Right cardiac atrium (tissue), 5 donors: ENCODE data around the gene GRIA1. TPM values are rescaled to one million over a fixed set of nuclear protein-coding genes. Genes with fewer than 3 reads are reported as not detected.

Experiments used
- ATAC-seq, 2 donors: fragments of 200-7000 bp; cut with Tn5 transposase; one replicate each; pipeline versions ENCODE4 v1.8.0 to v1.9.1; 2020; ENCODE audit warnings: moderate library complexity in 2 of 2, mild to moderate bottlenecking in 1 of 2
- DNase-seq, 3 donors: peaks; one replicate each; pipeline ENCODE4 v3.0.0-alpha.2; 2020
- H3K27ac ChIP-seq: one replicate; pipeline ENCODE4 v1.5.1; 2013; ENCODE audit warnings: mild to moderate bottlenecking, low read length, control low read depth, moderate library complexity
- H3K27me3 ChIP-seq: one replicate; pipeline ENCODE4 v1.6.1; 2013; ENCODE audit not compliant: control insufficient read depth, insufficient read depth
- H3K4me1 ChIP-seq: one replicate; pipeline ENCODE4 v1.6.1; 2013; ENCODE audit warnings: low read length; ENCODE audit not compliant: control insufficient read depth, insufficient read depth
- H3K4me3 ChIP-seq: one replicate; pipeline ENCODE4 v1.5.1; 2013; ENCODE audit warnings: low read length, control low read depth
- H3K9me3 ChIP-seq: one replicate; pipeline ENCODE4 v1.6.1; 2013; ENCODE audit warnings: low read length; ENCODE audit not compliant: control insufficient read depth
- whole genome bisulfite sequencing: extraction: QIAGEN DNeasy Blood & Tissue Kit; methylation state at CpG from one replicate; pipeline ENCODE4 v1.1.7; 2013; 5-methylcytosine and 5-hydroxymethylcytosine counted together
- intact Hi-C, 4 donors: fragments of 100-400 bp; cut with DNase I; formaldehyde crosslinking; loops; one replicate each; pipeline versions ENCODE4 v1.11.0 to v1.14.0; 2022 to 2023
- polyA plus RNA-seq: library from polyadenylated mRNA; stranded (reverse); fragments of 200-250 nt; gene quantifications from one replicate; pipeline ENCODE4 v1.2.3, GENCODE V29; 2013
- total RNA-seq, 4 donors: library from RNA; stranded (reverse); fragmentation: NEBNext Ultra II Directional; extraction: Animal tissue kit (Norgen Biotek cat#: 25700); gene quantifications; one replicate each; pipeline ENCODE4 v1.2.1, GENCODE V29; 2021
- donor health status: healthy with polysubstance abuse.
- donor health status: DM: no; HTN: yes; CAD: no.
- donor health status: DM: no; HTN: no; CAD: no.
- donor health status: DM: no; HTN: yes; CAD: no; lungs with severe emphysema.
- donor health status: DM: yes; HTN: yes; CAD: no.

GRIA1 gene
- total and polyA plus RNA-seq, 5 donors: 0.20 to 1.2 (median 0.43) TPM

- H3K27ac ChIP-seq: no peak overlapping the region
- DNase-seq (no peak), ATAC-seq (no peak)
- WGBS: 88% methylated on average over 8 of the region's 8 CpGs
- no peak overlapping the region for H3K4me3 ChIP-seq
- no peaks in the 10 kb centered on the region for H3K27me3 ChIP-seq
- intact Hi-C loops: no loop called here
- H3K9me3 ChIP-seq: no peaks in the 10 kb centered on the region
- no peaks in the 10 kb centered on the region for H3K4me1 ChIP-seq
Observed at GRCh38 chr5:153613672-153614071, 123.2 kb downstream of the GRIA1 start.

DNA sequence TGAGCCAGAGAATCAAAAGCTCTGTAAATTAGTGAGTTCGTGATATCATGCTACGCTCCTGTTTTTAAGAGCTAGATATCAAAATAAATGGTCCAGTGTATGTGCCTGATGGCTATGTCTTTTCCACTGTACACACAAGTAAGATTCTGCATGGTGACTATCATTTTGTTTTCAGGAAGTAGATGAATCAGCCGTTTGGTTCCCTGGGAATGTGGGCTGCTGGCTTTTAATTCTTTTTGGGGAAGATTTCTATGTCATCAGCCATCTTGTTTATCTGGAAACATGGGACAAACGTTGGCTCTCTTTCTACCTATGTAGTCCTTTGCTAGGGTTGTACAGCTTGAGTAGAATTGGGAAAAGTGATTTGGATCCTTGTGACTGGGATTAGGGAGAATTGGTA, 126.7 kb downstream of the GRIA1 start:
- H3K4me3 ChIP-seq: no peak overlapping the region
- 38% methylated on average over 4 of the region's 4 CpGs for WGBS
- H3K27me3 ChIP-seq: no peaks in the 10 kb centered on the region
- H3K27ac ChIP-seq: no peak overlapping the region
- ATAC-seq (no peak), DNase-seq (no peak)
- intact Hi-C loops: no loop called here
- H3K9me3 ChIP-seq: no peaks in the 10 kb centered on the region
- no peaks in the 10 kb centered on the region for H3K4me1 ChIP-seq

GRCh38 chr5:153618307-153618706, 127.8 kb downstream of the GRIA1 start:
- WGBS: 62% methylated on average over 2 of the region's 2 CpGs
- Histone ChIP-seq H3K9me3 (no peaks in the 10 kb centered on the region), H3K27me3 (no peaks in the 10 kb centered on the region), H3K4me1 (no peaks in the 10 kb centered on the region), H3K4me3 (no peak overlapping the region), H3K27ac (no peak overlapping the region)
- DNase-seq: no peak
- no peak for ATAC-seq
- intact Hi-C loops: no loop called here

- Histone ChIP-seq H3K9me3 (no peaks in the 10 kb centered on the region), H3K27me3 (no peaks in the 10 kb centered on the region), H3K4me3 (no peak overlapping the region), H3K27ac (no peak overlapping the region), H3K4me1 (no peaks in the 10 kb centered on the region)
- ATAC-seq (no peak), DNase-seq (no peak)
- intact Hi-C loops: no loop called here
Observed at GRCh38 chr5:153618867-153619266, 128.4 kb downstream of the GRIA1 start.

GRCh38 chr5:153619771-153620170, 129.3 kb downstream of the GRIA1 start:
- Histone ChIP-seq H3K27ac (no peak overlapping the region), H3K4me3 (no peak overlapping the region), H3K27me3 (no peaks in the 10 kb centered on the region), H3K4me1 (no peaks in the 10 kb centered on the region), H3K9me3 (no peaks in the 10 kb centered on the region)
- ATAC-seq (no peak), DNase-seq (no peak)
- intact Hi-C loops: no loop called here
- WGBS: 66% methylated on average over 1 of the region's 1 CpG

DNA sequence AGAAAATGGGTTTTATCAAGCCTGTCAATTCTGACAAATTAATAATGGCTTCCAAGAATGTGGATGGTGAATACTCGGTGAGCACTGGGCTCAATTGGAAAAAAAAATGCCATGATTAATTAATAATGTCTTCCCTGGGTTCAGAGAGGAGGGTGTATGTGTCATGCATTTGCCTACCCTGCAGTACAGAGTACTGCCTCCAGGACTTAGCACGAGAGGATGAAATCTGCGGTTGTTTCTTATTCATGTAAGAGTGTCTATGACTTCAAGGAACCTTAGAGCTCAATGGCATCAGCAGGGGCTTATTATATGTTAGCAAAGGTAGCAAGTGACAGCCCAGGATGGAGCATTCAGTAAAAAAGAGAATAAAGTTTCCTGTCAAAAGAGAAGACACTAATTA, 132.7 kb downstream of the GRIA1 start:
- intact Hi-C loops: no loop called here
- WGBS: 64% methylated on average over 3 of the region's 3 CpGs
- no peak for DNase-seq
- Histone ChIP-seq H3K4me3 (no peak overlapping the region), H3K9me3 (no peaks in the 10 kb centered on the region), H3K27me3 (no peaks in the 10 kb centered on the region), H3K27ac (no peak overlapping the region), H3K4me1 (peaks cover 5% of the 10 kb centered on the region)
- no peak for ATAC-seq

DNA sequence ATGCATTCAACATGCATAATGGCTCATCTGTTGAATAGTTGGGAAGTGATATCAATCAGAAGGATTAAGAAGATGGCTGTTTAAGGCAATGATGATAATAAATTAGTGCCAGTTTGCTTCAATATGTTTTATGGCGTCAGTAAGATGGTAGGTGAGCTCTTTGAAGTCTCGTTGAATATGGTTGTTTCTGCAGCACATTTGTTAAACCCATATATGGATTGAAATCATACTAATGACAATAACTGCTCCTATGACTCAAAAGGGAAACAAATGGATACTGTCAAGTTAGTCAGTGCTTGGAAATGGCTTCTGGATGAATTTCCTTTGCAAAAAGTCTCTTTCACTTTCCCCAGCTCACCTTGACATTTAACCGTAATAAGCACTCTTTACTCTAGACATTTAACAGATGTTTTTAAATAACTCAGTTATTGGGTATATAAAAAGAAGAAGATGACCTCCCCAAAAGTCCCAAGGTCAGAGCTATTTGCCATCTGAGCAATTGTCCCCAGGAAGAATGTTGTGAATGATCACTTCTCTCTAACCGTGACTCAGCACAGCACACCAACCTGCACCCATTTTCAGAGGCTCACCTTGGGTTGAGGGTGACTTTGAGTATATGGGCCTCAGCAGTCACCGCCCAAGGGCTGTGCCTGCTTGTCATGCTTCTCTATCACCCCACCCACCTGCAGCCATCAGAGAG, 133.4 kb downstream of the GRIA1 start:
- WGBS: 92% methylated on average over 5 of the region's 5 CpGs
- Histone ChIP-seq H3K9me3 (no peaks in the 10 kb centered on the region), H3K4me3 (no peak overlapping the region), H3K27ac (no peak overlapping the region), H3K4me1 (peaks cover 5% of the 10 kb centered on the region), H3K27me3 (no peaks in the 10 kb centered on the region)
- intact Hi-C loops: no loop called here
- DNase-seq (no peak), ATAC-seq (no peak)

- no peak overlapping the region for H3K27ac ChIP-seq
- WGBS: 60% methylated on average over 3 of the region's 3 CpGs
- H3K9me3 ChIP-seq: no peaks in the 10 kb centered on the region
Observed at GRCh38 chr5:153624451-153624765, 133.9 kb downstream of the GRIA1 start.

GRCh38 chr5:153625826-153626354, 135.4 kb downstream of the GRIA1 start:
- intact Hi-C loops: no loop called here
- H3K27ac ChIP-seq: no peak overlapping the region
- no peaks in the 10 kb centered on the region for H3K27me3 ChIP-seq
- peaks cover 5% of the 10 kb centered on the region for H3K4me1 ChIP-seq
- ATAC-seq (no peak), DNase-seq (no peak)
- no peaks in the 10 kb centered on the region for H3K9me3 ChIP-seq
- H3K4me3 ChIP-seq: no peak overlapping the region
- 78% methylated on average over 7 of the region's 7 CpGs for WGBS

More at GRCh38 chr5:153624451-153624765, 133.9 kb downstream of the GRIA1 start:
- ATAC-seq: no peak
- intact Hi-C loops: no loop called here
- no peak for DNase-seq
- peaks cover 5% of the 10 kb centered on the region for H3K4me1 ChIP-seq
- no peak overlapping the region for H3K4me3 ChIP-seq
- H3K27me3 ChIP-seq: no peaks in the 10 kb centered on the region

DNA sequence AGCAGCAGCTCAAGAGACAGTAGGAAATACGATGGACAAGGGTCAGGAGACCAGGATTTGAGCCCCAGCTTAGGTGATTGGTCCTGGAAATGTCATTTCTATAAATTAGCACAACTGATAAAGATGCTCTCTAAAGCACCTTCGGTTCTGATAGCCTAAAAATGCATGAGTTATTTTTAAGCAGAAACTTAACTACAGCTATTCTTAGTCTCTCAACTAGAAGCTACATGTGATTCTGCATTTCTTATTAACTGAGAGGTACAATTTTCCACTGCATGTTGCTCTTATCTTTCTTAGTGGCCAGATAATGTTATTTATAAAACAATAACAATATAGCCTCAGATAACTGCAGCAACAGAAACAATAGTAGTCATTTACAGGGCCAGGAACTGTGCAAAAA, 136.4 kb downstream of the GRIA1 start:
- H3K4me1 ChIP-seq: peaks cover 5% of the 10 kb centered on the region
- H3K4me3 ChIP-seq: no peak overlapping the region
- H3K9me3 ChIP-seq: no peaks in the 10 kb centered on the region
- intact Hi-C loops: no loop called here
- DNase-seq (no peak), ATAC-seq (peak in 1 of 2 donors; percentile 25)
- H3K27ac ChIP-seq: no peak overlapping the region
- 27% methylated on average over 2 of the region's 2 CpGs for WGBS
- no peaks in the 10 kb centered on the region for H3K27me3 ChIP-seq

DNA sequence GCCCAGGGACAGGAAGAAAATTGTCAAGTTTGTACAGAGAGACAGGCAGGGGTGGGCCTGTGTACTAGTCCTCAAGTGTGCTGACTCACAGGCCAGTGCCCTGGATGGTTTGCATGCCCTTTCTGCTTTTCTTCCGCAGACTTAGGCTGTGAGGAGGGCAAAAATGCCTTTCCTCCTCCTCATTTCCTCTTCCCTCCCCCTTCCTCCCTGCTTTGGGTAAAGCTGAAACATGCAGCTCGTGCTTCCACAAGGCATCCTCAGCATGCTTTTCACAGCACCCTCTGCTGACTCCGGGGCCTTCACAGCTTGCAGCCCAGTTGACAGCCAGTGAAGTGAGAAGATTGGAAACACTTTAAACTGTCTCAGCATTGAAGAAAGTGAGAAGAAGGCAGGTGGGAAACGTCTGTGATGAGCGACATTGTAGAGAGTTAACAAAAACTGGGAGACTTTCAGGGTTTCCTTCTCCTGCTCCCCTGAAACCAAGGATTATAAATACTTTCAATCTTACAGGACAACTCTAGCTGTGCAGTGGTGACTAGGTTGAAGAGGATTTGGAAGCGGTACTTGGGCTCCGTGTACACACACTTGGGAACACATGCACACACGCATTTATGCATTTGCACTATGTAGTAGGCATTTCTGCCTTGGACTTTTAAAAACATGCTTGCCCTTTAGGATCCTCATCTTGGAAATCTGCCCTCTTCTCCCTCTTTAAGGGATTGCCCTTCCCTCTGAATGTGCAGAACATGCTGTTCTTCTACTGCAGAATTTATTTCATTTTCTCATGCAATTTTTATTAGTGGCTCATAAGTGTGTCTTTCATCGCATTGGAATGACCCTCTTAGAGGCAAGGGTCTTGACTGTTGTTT, 138.8 kb downstream of the GRIA1 start:
- Histone ChIP-seq H3K27ac (no peak overlapping the region), H3K27me3 (no peaks in the 10 kb centered on the region), H3K4me3 (no peak overlapping the region), H3K4me1 (peaks cover 5% of the 10 kb centered on the region), H3K9me3 (no peaks in the 10 kb centered on the region)
- intact Hi-C loops: no loop called here
- WGBS: 52% methylated on average over 9 of the region's 9 CpGs
- ATAC-seq (peak; percentile 77 to 80), DNase-seq (peak; percentile 13 to 60 (median 44))
